PC-9 (cell line): ENCODE results near the gene NMB. TPM values are rescaled to one million over a fixed set of nuclear protein-coding genes. Genes with fewer than 3 reads are reported as not detected.
"Not testable (repeated sequence)": the region's sequence is repeated elsewhere in the genome, so short reads cannot be mapped to it uniquely, and the experiment has no call there.

Experiments
- BruUV-seq: library from RNA; stranded (reverse); fragments of 400-500 nt; replicated peaks from 2 replicates; lab custom pipeline; 2021; lab: Mats Ljungman, UMichigan
- CTCF ChIA-PET: fragments of 300-600 bp; sonication (Branson Sonifier 250); formaldehyde crosslinking; loops from one replicate; lab custom pipeline; 2022; ENCODE audit warnings: antibody characterized with exemption; lab: Charles Lee
- POLR2A ChIA-PET: fragments of 300-600 bp; sonication (Branson Sonifier 250); formaldehyde crosslinking; loops from one replicate; lab custom pipeline; 2022; ENCODE audit warnings: antibody characterized with exemption; ENCODE audit not compliant: unreplicated experiment; lab: Charles Lee
- DNase-seq, 2 experiments: peaks; one replicate each; pipeline versions ENCODE4 v3.0.0 to v3.0.0-alpha.2; 2015 to 2022; ENCODE audit warnings: mixed read lengths in 1 of 2
- H2AFZ ChIP-seq: fragments of 200-600 bp; sonication (generic); 2 replicates; pipeline ENCODE4 v1.8.1; 2017; ENCODE audit warnings: antibody characterized with exemption
- H3F3A ChIP-seq: fragments of 200-600 bp; sonication (generic); 2 replicates; pipeline ENCODE4 v1.8.1; 2017; ENCODE audit warnings: antibody characterized with exemption, mild to moderate bottlenecking, low read depth; ENCODE audit not compliant: insufficient read depth
- H3K27ac ChIP-seq: fragments of 200-600 bp; sonication (generic); 2 replicates; pipeline ENCODE4 v1.6.1; 2016; ENCODE audit warnings: mixed run types
- H3K27me3 ChIP-seq: fragments of 200-600 bp; sonication (generic); 2 replicates; pipeline ENCODE4 v1.6.1; 2016; ENCODE audit warnings: low read depth, mixed run types; ENCODE audit not compliant: insufficient read depth
- H3K36me3 ChIP-seq: fragments of 200-600 bp; sonication (generic); 2 replicates; pipeline ENCODE4 v1.6.1; 2016; ENCODE audit warnings: low read depth, mixed run types
- H3K4me1 ChIP-seq: fragments of 200-600 bp; sonication (generic); replicated peaks from 2 replicates; pipeline ENCODE4 v1.6.1; 2016; ENCODE audit warnings: mixed run types; ENCODE audit not compliant: insufficient read depth
- H3K4me2 ChIP-seq: fragments of 200-600 bp; sonication (generic); 2 replicates; pipeline ENCODE4 v1.6.1; 2017; ENCODE audit warnings: mixed run types
- H3K4me3 ChIP-seq: fragments of 200-600 bp; sonication (generic); 2 replicates; pipeline ENCODE4 v1.6.1; 2016; ENCODE audit warnings: mixed run types
- H3K79me2 ChIP-seq: fragments of 200-600 bp; sonication (generic); 2 replicates; pipeline ENCODE4 v1.6.1; 2017; ENCODE audit warnings: low read depth, mixed run types
- H3K9me2 ChIP-seq: fragments of 200-600 bp; sonication (generic); 2 replicates; pipeline ENCODE4 v1.8.1; 2017; ENCODE audit warnings: mild to moderate bottlenecking; ENCODE audit not compliant: insufficient read depth
- H3K9me3 ChIP-seq: fragments of 200-600 bp; sonication (generic); 2 replicates; pipeline ENCODE4 v1.8.1; 2016; ENCODE audit warnings: low read depth; ENCODE audit not compliant: insufficient read depth
- H4K20me1 ChIP-seq: fragments of 200-600 bp; sonication (generic); 2 replicates; pipeline ENCODE4 v1.8.1; 2017; ENCODE audit not compliant: insufficient read depth
- CTCF ChIP-seq: fragments of 200-600 bp; sonication (generic); conservative IDR thresholded peaks from 2 replicates; pipeline ENCODE4 v1.6.1; 2017; ENCODE audit warnings: mixed run types, antibody characterized with exemption, mild to moderate bottlenecking, moderate library complexity
- EZH2 ChIP-seq: fragments of 200-600 bp; sonication (generic); IDR thresholded peaks from 2 replicates; pipeline ENCODE4 v1.8.0; 2017; ENCODE audit warnings: antibody characterized with exemption, low read depth
- intact Hi-C: fragments of 100-400 bp; cut with micrococcal nuclease; formaldehyde crosslinking; loops from one replicate; pipeline ENCODE4 v1.10.0; 2022; ENCODE audit not compliant: unreplicated experiment
- total RNA-seq: library from RNA; stranded (reverse); gene quantifications from 2 replicates; pipeline ENCODE4 v1.2.3, GENCODE V29; 2021

Gene NMB
- total RNA-seq, 1 experiment from 2014 or later: 77.1 TPM

- no peak for DNase-seq
- CTCF ChIA-PET: no interaction called here
- Histone ChIP-seq H3K27me3 (no peaks in the 10 kb centered on the region), H3K4me3 (no peak overlapping the region), H3K27ac (no peak overlapping the region), H3K79me2 (no peaks in the 10 kb centered on the region), H3F3A (peaks cover 16% of the 10 kb centered on the region; the same call in 1 of the 2 replicates), H3K36me3 (peaks cover 21% of the 10 kb centered on the region; the same call in 1 of the 2 replicates), H2AFZ (no peak overlapping the region), H4K20me1 (no peaks in the 10 kb centered on the region), H3K9me3 (no peaks in the 10 kb centered on the region), H3K4me2 (no peak overlapping the region), H3K4me1 (no peaks in the 10 kb centered on the region), H3K9me2 (no peaks in the 10 kb centered on the region)
- BruUV-seq: no TSS peak
- POLR2A ChIA-PET: no interaction called here
- intact Hi-C loops: no loop called here
- TF ChIP-seq CTCF (no peak), EZH2 (no peak)
Measured at GRCh38 chr15:84643838-84644237, 14.2 kb downstream of the NMB start.

GRCh38 chr15:84642640-84643039 is 15.4 kb downstream of the NMB start:
- TSS peak; percentile 4 for BruUV-seq
- CTCF ChIA-PET, H2AFZ ChIP-seq: not testable (repeated sequence)

GRCh38 chr15:84641871-84642270 is 16.1 kb downstream of the NMB start:
- H2AFZ ChIP-seq, H3K9me2 ChIP-seq, H3K4me1 ChIP-seq, H3K4me3 ChIP-seq, DNase-seq, intact Hi-C loops, CTCF ChIA-PET, H3K9me3 ChIP-seq, H3K4me2 ChIP-seq, POLR2A ChIA-PET, H4K20me1 ChIP-seq, H3K27me3 ChIP-seq, H3K79me2 ChIP-seq, BruUV-seq, H3K27ac ChIP-seq: not testable (repeated sequence)
- Histone ChIP-seq H3F3A (peaks cover 23% of the 10 kb centered on the region), H3K36me3 (0 out of 2 replicates have a peak, but pooled peaks cover 22% of the 10 kb centered on the region)

More at GRCh38 chr15:84642640-84643039, 15.4 kb downstream of the NMB start:
- intact Hi-C loops, H3K9me2 ChIP-seq, H3K9me3 ChIP-seq, H3K27me3 ChIP-seq, H3K27ac ChIP-seq, H3K79me2 ChIP-seq, H3K4me2 ChIP-seq, DNase-seq, H3K4me3 ChIP-seq, H3K4me1 ChIP-seq, H4K20me1 ChIP-seq: not testable (repeated sequence)
- POLR2A ChIA-PET: interaction anchor here (0.6 kb wide), 1 partner anchor 28 kb away, joined by 5 read pairs; no protein-coding TSS in a partner anchor
- H3K36me3 ChIP-seq: 0 out of 2 replicates have a peak, but pooled peaks cover 22% of the 10 kb centered on the region
- H3F3A ChIP-seq: peaks cover 23% of the 10 kb centered on the region

GRCh38 chr15:84638103-84638502 is 19.9 kb downstream of the NMB start:
- no peak overlapping the region for H3K27ac ChIP-seq
- H3K4me2 ChIP-seq: no peak overlapping the region
- H3K9me3 ChIP-seq: no peaks in the 10 kb centered on the region
- no peak overlapping the region for H2AFZ ChIP-seq
- peaks cover 20% of the 10 kb centered on the region for H3F3A ChIP-seq
- H3K27me3 ChIP-seq: no peaks in the 10 kb centered on the region
- H3K9me2 ChIP-seq: no peaks in the 10 kb centered on the region
- ChIA-PET CTCF (interaction anchor here (0.6 to 0.7 kb wide), 2 partner anchors 68 to 74 kb away, joined by 3 to 6 read pairs; no protein-coding TSS in a partner anchor), POLR2A (interaction anchor here (0.6 kb wide), 1 partner anchor 50 kb away, joined by 5 read pairs; no protein-coding TSS in a partner anchor)
- peaks cover 4% of the 10 kb centered on the region; the same call in 1 of the 2 replicates for H4K20me1 ChIP-seq
- no TSS peak for BruUV-seq
- DNase-seq: no peak
- H3K4me3 ChIP-seq: no peak overlapping the region
- H3K79me2 ChIP-seq: peaks cover 4% of the 10 kb centered on the region
- peaks cover 15% of the 10 kb centered on the region; the same call in 1 of the 2 replicates for H3K4me1 ChIP-seq
- intact Hi-C loops: no loop called here
- 0 out of 2 replicates have a peak, but pooled peaks cover 18% of the 10 kb centered on the region for H3K36me3 ChIP-seq
- TF ChIP-seq EZH2 (no peak), CTCF (peak; percentile 28; the same call in 1 of the 2 replicates)
